ENCODE measurements around the gene ENTPD1. TPM values are rescaled to one million over a fixed set of nuclear protein-coding genes. Genes with fewer than 3 reads are reported as not detected.

ENTPD1 gene
- total RNA-seq, 1 experiment from 2014 or later, result 0.37 TPM

DNA sequence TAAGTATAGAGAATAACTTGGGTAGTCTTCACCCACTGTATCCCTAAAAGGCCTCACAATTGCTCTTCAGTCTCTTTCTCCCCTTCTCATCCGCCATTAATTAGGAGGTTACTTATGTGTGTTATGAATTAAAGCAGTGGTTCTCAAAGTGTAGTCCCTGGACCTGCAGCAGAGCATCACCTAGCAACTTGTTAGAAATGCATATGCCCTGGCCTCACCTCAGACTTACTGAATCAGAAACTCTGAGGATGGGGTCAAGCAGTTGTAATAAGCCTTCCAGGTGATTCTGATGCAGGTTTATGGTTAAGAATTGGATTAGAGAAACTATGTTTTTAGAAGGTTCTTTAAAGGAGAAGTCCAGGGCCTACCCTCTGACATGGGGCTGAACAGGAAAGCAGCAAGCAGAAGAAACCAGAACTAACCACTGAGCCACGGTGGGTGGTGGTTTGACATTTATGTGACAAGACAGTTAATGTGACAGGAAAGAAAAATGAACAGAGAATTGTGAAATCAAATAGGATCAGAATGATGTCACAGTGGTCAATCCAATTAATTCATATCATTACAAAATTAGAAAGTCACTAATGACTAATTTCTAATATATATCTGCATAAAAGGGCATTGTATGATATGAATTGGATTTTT is 37.6 kb downstream of the ENTPD1 start:
- TF ChIP-seq JUND (IDR thresholded peaks at IDR 0.05) (no peak), ELF1 (IDR thresholded peaks at IDR 0.05; ENCODE audit: borderline replicate concordance, low read depth) (no peak), EZH2phosphoT487 (IDR thresholded peaks at IDR 0.05; ENCODE audit: borderline replicate concordance) (no peak), SRF (IDR thresholded peaks at IDR 0.05; ENCODE audit: low read depth) (no peak), POLR2AphosphoS5 (IDR thresholded peaks at IDR 0.05; ENCODE audit: low read depth, low read length) (no peak)
- TF ChIP-seq, protein P1, sequence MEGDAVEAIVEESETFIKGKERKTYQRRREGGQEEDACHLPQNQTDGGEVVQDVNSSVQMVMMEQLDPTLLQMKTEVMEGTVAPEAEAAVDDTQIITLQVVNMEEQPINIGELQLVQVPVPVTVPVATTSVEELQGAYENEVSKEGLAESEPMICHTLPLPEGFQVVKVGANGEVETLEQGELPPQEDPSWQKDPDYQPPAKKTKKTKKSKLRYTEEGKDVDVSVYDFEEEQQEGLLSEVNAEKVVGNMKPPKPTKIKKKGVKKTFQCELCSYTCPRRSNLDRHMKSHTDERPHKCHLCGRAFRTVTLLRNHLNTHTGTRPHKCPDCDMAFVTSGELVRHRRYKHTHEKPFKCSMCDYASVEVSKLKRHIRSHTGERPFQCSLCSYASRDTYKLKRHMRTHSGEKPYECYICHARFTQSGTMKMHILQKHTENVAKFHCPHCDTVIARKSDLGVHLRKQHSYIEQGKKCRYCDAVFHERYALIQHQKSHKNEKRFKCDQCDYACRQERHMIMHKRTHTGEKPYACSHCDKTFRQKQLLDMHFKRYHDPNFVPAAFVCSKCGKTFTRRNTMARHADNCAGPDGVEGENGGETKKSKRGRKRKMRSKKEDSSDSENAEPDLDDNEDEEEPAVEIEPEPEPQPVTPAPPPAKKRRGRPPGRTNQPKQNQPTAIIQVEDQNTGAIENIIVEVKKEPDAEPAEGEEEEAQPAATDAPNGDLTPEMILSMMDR (IDR thresholded peaks at IDR 0.05 in 2 of 3, conservative IDR thresholded peaks at IDR 0.05 in 1 of 3; ENCODE audit: borderline replicate concordance in 1 of 3, insufficient read depth in 1 of 3, low read depth in 2 of 3, low read length in 2 of 3), result no peak
- Histone ChIP-seq H3K27me3 (ENCODE audit: insufficient read depth, low read length) (no peaks in the 10 kb centered on the region), H2AFZ (ENCODE audit: low read depth, low read length, poor library complexity, severe bottlenecking) (no peak overlapping the region), H3K4me1 (ENCODE audit: control insufficient read depth in 1 of 2, insufficient read depth in 2 of 2, low read length in 2 of 2) (no peaks in the 10 kb centered on the region), H3K36me3 (ENCODE audit: control insufficient read depth in 1 of 2, insufficient read depth in 2 of 2, low read length in 2 of 2) (no peaks in the 10 kb centered on the region), H3K79me2 (ENCODE audit: insufficient read depth, low read length) (no peaks in the 10 kb centered on the region), H3K4me2 (ENCODE audit: low read length) (no peak overlapping the region), H4K20me1 (ENCODE audit: insufficient read depth) (no peaks in the 10 kb centered on the region), H3K4me3 (replicated peaks in 1 of 2; ENCODE audit: low read depth in 1 of 2, low read length in 2 of 2) (no peak overlapping the region), H3K9ac (ENCODE audit: low read length) (no peak overlapping the region), H3K9me2 (ENCODE audit: insufficient read depth) (no peaks in the 10 kb centered on the region), H3K9me3 (ENCODE audit: control insufficient read depth in 1 of 2, insufficient read depth in 1 of 2, low read depth in 1 of 2, low read length in 2 of 2) (no peaks in the 10 kb centered on the region), H3K27ac (ENCODE audit: low read depth, low read length) (no peak overlapping the region)
- ChIA-PET CTCF (no interaction called here), RAD21 (ENCODE audit: low non-redundant PET in 1 of 2, low total read pairs in 2 of 2, uncharacterized antibody in 2 of 2, unreplicated experiment in 2 of 2) (no interaction called here), POLR2A (no interaction called here)
- intact Hi-C loops (cut with micrococcal nuclease), result no loop called here
- BruUV-seq (replicated peaks), result no TSS peak
- ATAC-seq, result no peak
- DNase-seq (ENCODE audit: low read depth, low spot score), result no peak

- no TSS peak for BruUV-seq (replicated peaks)
- H3K4me1 ChIP-seq (ENCODE audit: control insufficient read depth in 1 of 2, insufficient read depth in 2 of 2, low read length in 2 of 2), result no peaks in the 10 kb centered on the region
- no peak overlapping the region for H3K4me2 ChIP-seq (ENCODE audit: low read length)
- no peak for DNase-seq (ENCODE audit: low read depth, low spot score)
- ChIA-PET CTCF (no interaction called here), RAD21 (ENCODE audit: low non-redundant PET in 1 of 2, low total read pairs in 2 of 2, uncharacterized antibody in 2 of 2, unreplicated experiment in 2 of 2) (no interaction called here), POLR2A (no interaction called here)
- H3K79me2 ChIP-seq (ENCODE audit: insufficient read depth, low read length), result no peaks in the 10 kb centered on the region
- no peak for ATAC-seq
- H3K4me3 ChIP-seq (replicated peaks in 1 of 2; ENCODE audit: low read depth in 1 of 2, low read length in 2 of 2), result no peak overlapping the region
- H3K9me3 ChIP-seq (ENCODE audit: control insufficient read depth in 1 of 2, insufficient read depth in 1 of 2, low read depth in 1 of 2, low read length in 2 of 2), result no peaks in the 10 kb centered on the region
- no peaks in the 10 kb centered on the region for H3K36me3 ChIP-seq (ENCODE audit: control insufficient read depth in 1 of 2, insufficient read depth in 2 of 2, low read length in 2 of 2)
- intact Hi-C loops (cut with micrococcal nuclease), result no loop called here
- H3K27me3 ChIP-seq (ENCODE audit: insufficient read depth, low read length), result no peaks in the 10 kb centered on the region
- no peak overlapping the region for H3K27ac ChIP-seq (ENCODE audit: low read depth, low read length)
- no peak overlapping the region for H3K9ac ChIP-seq (ENCODE audit: low read length)
- no peak overlapping the region for H2AFZ ChIP-seq (ENCODE audit: low read depth, low read length, poor library complexity, severe bottlenecking)
- TF ChIP-seq ELF1 (IDR thresholded peaks at IDR 0.05; ENCODE audit: borderline replicate concordance, low read depth) (no peak), FOSL1 (IDR thresholded peaks at IDR 0.05; ENCODE audit: low read depth) (no peak), CEBPB (IDR thresholded peaks at IDR 0.05; ENCODE audit: low read depth) (no peak), MAX (IDR thresholded peaks at IDR 0.05) (no peak), EGR1 (IDR thresholded peaks at IDR 0.05; ENCODE audit: low read depth) (no peak), SP1 (IDR thresholded peaks at IDR 0.05; ENCODE audit: low read depth) (no peak)
- H4K20me1 ChIP-seq (ENCODE audit: insufficient read depth), result no peaks in the 10 kb centered on the region
- H3K9me2 ChIP-seq (ENCODE audit: insufficient read depth), result no peaks in the 10 kb centered on the region
Measured at GRCh38 chr10:95794195-95794594, 38.2 kb downstream of the ENTPD1 start.
